ENCODE measurements around the gene PPA1. TPM values are rescaled to one million over a fixed set of nuclear protein-coding genes. Genes with fewer than 3 reads are reported as not detected.
"Not testable (repeated sequence)": the region's sequence is repeated elsewhere in the genome, so short reads cannot be mapped to it uniquely, and the experiment has no call there.

Gene PPA1
- 76.3 TPM for polyA plus RNA-seq (ENCODE audit: insufficient read length)

DNA sequence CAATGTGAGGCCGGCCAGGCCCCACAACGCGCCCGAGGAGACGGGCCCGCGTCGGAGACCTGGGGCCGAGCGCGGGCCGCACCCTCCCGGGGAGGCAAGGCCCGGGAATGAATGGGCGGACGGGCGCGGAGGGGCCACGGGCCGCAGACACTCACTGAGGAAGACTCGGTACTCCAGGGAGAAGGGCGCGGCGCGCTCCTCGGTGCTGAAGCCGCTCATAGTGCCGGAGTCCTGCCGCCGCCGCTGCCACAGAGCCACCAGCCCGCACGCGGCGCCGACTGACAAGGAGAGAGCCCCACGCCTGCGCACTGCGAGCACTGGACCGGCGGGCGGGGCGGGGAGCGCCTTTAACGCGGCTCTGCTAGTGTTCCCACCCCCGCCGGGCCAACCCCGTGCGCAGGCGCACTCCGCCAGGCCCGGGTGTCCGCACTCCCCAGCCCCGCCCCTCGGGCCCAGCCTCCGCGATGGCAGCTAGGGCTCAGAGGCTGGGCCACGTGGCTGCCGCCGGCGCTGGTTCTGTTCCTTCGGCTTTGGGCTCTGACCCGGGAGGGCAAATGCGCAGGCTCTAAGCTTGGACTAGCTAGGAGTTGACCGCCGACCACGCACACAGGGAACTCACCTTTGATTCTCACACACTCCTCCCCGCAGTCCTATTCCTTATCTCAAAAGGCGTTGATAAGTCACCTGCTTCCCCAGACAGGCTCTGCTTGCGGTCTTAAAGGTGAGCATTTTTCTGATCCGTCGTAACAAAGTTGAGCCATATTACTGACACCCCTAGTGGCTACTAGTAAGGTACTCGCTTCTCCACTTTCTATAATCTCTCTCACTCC is at the start of gene PPA1:
Gene PPA1, minus strand, starts transcription at position 321 of the 830 bp plus-strand sequence. Its CDS starts 102 bp downstream, at position 219.
- peak; percentile 86 for DNase-seq (ENCODE audit: low read depth)

DNA sequence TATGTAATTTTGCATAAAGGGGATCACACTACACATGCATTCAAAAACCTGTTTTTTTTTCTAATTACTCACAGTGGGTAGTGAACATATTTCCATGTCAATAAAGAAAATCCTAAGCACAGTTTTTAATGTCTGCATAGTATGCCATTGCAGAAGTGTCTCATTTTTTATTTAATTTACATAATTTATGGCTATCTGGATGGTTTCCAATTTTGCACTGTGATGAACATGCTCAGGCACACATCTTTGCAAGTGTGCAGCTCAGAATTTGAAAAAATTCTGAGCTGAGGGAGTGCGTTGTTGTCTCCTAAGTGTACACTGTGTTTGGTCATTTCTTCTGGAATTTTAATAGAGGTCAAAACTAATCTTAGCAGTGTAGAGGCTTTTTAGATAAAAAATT is 48.4 kb upstream of the PPA1 start:
- DNase-seq (ENCODE audit: low read depth), result no peak

DNA sequence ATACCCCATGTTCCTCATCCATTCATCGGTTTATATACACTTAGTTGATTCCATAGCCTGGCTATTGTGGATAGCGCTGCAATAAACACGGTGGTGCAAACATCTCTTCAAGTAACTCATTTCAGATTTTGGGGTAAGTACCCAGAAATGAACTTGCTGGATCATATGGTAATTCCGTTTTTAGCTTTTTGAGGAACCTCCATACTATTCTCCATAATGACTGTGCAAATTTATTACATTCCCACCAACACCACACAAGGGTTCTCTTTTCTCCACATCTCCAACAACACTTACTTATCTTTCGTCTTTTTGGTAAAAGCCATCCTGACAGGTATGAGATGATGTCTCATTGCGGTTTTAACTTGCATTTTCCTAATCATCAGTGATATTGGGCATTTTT is 46.9 kb upstream of the PPA1 start:
- no peak for DNase-seq (ENCODE audit: low read depth)

DNA sequence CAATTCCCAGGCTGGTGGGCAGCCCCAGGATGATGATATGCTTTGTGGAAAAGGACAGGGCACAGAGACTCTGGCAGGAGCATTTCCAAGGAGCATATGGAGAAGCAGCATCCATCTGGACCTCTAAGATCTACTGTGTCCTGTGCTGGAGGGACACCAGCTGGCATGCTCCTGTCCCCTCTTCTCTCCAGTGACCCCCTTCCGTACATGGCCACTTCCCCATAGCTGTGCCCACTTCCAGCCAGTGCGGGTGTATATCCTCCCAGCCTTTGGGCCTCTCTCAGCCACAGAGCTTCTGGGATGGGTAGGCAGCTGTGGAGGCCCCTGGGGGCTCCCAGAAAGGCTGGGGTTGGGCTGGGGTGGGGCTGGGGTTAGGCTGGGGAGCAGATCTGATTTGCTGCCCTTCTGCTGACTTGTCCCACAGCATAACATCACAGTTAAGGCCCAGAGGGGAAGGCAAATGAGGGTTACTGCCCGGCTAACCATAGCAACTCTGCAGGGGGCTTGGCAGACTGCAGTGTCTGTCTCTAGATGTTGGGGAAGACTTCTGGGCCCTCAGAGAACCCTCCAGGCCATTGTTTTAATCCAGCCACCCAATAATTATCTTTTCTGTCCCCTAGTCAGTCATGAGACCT is 44.3 kb upstream of the PPA1 start:
- no peak for DNase-seq (ENCODE audit: low read depth)

DNA sequence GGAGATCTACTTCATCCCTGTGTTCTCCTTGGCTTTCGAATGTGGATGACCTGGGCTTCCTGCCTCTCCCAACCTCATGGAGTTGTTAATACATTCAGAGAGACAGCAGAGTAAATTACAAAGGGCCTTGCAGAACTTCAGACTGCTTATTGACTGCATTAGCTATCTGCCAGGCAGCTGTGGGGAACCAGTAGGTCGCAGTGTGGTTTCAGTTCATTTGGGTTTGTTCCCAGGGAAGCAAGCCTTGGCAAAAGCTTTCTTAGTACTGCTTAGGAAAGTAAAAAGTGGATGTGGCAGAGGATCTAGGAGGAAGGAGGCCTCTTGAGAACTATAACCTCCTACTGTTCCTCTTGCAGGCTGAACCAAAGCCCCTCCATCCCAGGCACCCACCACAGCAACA is 41.4 kb upstream of the PPA1 start:
- DNase-seq (ENCODE audit: low read depth), result no peak

DNA sequence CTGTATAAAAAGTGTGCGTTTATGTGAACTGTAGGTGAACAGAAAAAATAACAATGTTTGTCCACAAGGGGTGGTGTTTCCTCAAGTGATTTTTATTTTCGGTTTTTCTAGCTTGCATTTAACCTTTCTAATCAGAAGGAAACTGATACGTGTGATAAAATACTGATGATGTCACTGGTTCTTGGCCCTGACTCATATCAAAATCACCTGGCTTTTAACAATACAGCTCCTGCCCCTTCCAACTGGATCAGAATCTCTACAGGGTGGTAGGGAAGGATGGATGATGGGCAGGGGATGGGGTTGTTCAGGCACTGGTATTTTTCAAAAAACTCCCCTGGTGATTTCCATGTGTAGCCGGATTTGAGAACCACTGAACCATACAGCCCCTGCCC is 39.7 kb upstream of the PPA1 start:
- DNase-seq (ENCODE audit: low read depth), result no peak

DNA sequence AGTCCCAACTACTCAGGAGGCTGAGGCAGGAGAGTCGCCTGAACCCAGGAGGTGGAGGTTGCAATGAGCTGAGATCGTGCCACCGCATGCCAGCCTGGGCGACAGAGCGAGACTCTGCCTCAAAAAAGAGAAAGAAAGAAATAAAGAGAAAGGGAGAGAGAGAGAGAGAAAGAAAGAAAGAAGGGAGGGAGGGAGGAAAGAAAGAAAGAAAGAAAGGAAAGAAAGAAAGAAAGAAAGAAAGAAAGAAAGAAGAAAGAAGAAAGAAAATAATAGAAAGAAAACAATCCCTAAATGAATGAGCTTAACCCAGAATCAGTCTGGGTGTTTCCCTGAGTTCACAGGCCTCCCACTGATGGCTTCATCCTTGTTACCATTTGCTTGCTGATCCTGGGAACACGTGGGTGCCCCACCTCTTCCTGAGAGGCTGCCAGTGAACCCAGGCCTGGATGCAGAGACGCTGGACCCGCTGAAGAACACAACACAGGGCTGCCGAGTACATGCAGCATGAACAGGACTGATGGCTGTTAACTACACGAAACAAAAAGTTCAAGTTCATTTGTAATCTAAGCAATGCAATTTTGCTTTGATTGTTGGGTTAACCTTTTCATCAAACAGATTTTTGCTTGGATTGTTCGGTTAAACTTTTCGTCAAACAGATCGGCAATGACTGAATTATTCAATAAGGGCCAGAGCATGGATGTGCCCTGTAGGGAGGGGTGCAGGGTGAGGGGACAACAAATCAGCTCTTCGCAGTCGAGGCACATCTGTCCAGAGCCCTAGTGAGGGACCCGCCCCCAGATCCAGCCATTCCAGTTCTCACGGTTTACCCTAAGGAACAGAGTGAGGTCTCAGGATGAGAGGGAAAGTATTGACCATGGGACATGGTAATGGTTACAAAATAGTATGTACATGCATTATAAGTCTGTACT is 39.0 kb upstream of the PPA1 start:
- no peak for DNase-seq (ENCODE audit: low read depth)

DNA sequence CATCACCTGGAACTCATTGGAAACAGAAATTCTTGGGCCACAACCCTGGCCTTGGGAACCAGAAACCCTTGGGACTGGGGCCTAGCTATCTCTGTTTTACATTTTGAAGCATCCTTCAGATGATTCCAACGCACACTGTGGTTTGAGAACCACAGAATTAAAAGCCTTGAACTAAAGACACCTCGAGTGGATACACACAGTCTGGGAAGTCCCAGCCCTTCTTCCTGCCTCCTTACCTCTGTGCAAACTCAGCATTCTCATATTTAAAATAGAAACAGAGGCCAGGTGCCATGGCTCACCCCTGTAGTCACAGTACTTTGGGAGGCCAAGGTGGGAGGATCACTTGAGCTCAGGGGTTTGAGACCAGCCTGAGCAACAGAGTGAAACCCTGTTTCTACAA is 37.7 kb upstream of the PPA1 start:
- no peak for DNase-seq (ENCODE audit: low read depth)

DNA sequence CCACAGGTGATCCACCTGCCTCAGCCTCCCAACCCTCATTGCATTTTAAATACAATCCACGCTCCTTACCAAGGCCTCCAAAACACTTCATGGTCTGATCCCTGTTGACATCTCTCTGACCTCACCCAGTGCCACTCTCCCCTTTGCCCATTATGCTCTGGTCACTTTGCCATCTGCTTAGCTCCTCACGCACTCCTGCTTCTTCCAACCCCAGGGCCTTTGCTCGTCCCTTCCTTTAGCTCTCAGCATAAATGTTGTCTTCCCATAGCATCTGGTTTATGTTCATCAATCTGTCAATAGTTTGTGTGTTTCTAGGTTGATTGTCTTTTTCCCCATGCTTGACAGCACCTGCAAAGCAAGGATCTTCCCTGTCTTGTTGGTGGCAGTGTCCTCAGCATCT is 36.5 kb upstream of the PPA1 start:
- DNase-seq (ENCODE audit: low read depth), result no peak

DNA sequence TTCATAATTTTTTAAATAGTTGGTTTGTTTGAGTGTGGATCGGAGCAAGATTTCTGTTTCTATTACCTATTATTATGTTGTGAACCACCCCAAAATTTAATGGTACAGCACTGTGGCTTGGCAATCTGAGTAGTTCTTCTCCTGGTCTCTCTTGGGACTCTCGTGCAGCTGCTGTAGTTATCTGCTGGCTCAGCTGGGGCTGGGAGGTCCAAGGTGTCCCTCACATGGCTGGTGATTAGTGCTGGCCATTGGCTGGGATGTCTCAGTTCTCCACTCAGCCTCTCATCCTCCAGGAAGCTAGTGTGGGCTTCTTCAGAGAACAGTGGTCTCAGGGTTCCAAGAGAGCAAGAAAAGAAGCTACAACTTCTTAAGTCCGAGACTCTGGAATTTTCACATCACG is 35.1 kb upstream of the PPA1 start:
- no peak for DNase-seq (ENCODE audit: low read depth)

DNA sequence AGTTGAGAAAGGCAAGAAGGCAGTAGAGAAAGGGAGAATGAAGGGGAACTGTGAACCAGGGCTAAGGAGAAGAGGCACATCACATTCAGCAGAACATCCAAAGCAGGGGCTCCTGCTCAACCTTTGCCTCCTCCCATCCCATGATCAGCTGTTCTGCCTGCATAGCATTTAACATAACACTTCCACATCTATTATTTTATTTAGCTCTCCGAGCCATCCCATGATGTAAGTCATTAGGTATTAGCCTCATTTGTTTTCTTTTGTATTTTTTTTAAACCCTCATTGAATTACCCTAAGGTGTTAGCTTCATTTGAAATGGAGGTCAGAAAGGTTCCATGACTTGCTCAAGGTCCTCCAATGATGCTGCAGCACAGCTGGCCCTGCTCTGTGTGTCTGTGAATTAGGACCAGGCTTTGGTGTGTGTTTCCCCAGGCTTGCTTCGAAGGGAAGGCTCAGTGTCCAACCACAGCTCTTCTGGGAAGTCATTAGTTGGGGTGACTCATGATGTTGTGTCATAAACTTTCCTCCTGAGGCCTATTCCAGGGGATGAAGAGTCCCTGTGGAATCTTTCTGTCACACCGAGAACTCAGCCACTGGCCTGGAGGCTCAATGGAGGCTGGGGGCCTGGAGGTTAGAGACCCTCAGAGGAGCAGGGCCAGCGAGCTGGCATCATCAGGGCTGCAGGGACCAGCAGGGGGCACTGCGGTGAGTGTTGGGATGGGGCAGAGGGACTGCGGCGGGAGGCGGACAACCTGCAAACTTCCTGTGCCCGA is 34.1 kb upstream of the PPA1 start:
- DNase-seq (ENCODE audit: low read depth), result no peak

DNA sequence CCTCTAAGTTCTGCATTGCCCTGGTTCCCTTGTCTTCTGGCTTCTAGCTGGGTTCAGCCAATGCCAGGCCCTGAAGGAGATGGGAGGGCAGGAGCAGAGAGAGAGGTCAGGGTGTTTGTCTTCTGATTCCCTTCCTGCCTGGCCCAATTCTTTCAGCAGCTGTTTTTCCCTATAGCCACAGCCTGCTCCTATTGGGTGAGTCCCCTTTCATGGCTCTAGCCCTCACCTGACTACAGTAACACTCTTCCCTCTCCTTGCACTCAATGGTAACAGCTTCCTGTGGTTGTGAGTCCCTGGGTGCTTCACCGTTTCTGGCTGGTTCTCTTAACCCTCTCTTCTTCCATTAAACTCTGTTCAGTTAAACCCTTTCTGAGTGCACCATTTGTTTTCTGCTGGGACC is 33.5 kb upstream of the PPA1 start:
- DNase-seq (ENCODE audit: low read depth), result no peak

DNA sequence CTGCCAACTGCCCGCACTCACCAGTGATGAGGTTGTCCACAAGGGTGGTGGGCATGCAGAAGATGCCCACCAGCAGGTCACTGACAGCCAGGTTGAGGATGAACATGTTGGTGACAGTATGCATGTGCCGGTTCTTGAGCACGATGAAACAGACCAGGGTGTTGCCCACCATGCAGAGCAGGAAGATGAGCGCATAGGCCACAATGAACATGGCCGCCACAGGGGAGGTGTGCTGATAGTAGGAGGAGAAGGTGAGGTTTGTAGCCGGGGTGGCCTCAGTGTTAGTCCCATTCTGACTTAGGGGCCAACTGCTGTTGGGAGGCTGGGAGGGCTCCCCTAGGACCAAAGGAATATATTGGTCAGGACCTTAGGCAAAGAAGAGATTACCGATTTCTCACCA is 32.8 kb upstream of the PPA1 start:
- no peak for DNase-seq (ENCODE audit: low read depth)

DNA sequence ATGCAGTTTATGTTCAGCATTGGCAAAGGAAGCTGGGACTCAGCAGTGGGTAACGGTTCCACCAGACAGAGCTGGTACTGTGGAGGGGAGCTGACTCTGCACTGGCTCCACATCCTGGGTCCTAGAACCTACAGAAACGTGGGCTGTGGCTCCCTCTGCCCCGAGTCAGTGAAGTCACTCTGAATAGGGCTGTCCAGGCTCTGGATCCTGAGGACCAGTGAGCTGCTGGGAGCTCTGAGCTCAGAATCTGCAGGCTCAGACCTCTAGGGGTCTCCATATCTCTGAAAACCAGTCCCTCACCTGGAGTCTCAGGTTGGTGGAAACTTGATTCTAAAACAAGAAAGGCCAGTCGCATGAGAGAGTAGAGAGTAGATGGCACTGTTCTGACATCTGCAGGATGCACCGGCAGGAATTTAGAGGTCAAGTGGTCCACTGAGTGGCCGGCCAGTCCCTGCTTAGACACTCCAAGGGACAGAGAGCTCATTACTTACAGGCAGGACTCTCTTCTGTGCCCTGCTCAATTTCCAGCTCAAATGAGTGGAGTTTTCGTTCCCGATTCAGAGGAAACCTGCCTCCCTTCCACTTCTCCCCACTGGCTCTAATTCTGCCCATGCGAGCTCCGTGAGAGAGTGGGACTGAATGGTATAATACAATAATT is 31.9 kb upstream of the PPA1 start:
- no peak for DNase-seq (ENCODE audit: low read depth)

DNA sequence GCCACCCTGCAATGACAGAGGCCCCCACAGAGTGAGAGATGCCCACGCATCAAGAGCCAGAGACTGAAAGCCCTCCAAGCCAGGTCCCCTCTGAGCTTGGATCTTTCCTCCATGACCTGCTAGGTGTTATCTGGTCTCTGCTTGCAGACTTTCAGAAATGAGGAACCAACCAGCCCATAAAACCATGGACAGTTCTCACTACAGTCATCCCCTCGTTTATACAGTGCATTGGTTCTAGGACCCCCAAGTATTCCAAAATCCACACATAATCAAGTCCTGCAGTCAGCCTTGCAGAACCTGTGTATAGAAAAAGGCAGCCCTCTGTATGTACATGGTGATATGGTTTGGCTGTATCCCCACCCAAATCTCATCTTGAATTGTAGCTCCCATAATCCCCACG is 27.5 kb upstream of the PPA1 start:
- DNase-seq (ENCODE audit: low read depth), result no peak

DNA sequence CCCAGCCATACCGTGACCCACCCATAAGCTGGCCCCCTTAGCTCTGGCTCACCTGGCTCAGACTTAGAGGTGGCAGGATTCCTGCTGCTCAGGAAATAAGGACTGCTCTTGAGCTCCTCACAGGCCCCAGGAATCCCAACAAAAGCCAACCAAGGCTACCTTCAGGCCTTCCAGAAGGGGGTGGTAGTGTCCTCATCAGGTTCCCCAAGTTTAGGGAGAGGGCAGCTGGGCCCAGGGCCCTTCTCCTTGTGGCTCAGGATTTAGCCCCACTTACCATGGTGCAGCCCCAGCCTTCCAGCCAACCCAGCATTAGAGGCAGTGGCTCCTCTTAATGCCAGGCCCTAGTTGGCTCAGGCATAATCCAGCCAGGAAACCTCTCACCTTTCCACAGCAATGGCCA is 27.0 kb upstream of the PPA1 start:
- DNase-seq (ENCODE audit: low read depth), result no peak

DNA sequence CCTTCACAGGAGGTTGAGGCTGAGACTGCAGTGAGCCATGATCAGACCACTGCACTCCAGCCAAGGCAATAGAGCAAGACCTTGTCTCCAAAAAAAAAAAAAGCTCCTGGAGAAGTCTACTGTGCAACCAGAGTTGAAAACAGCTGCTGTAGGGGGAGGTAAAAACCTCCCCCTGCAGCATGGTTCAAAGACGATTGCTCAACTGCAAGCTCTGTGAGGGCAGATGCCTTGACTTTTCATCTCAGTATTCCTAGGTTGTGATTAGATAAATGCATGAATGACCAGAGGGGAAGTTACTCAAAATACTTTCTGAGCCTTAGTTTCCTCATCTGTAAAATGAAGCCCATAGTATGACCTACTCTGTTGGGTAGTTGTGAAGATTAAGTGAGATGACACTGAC is 25.0 kb upstream of the PPA1 start:
- no peak for DNase-seq (ENCODE audit: low read depth)

DNA sequence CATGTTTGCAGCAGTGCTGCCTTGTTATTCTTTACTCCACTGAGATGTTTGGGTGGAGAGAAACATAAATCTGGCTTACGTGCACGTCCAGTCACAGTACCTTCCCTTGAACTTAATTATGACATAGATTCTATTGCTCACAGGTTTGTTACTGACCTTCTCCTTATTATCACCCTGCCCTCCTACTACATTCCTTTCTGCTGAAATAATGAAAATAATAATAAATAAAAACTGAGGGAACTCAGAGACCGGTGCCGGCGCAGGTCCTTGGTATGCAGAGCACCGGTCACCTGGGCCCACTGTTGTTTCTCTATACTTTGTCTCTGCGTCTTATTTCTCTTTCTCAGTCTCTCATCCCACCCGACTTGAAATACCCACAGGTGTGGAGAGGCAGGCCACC is 24.6 kb upstream of the PPA1 start:
- DNase-seq (ENCODE audit: low read depth), result not testable (repeated sequence)

DNA sequence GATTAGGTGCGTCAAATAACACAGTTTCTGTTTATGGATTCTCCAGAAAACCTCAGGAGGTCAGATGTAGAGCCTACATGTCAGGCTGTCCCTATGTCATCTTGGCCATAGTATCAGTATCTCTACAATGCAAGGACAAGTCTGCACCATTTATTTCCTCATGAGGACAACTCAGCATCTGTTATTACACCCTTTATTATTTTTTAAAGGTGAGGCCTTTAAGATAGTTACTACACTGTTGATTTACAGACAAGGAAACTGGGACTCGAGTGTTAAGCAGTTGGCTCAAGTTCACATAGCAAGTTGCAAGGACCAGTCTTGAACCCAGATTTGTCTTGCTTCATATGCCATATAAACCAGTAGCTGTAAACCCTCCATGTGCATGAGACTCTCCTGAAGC is 23.2 kb upstream of the PPA1 start:
- no peak for DNase-seq (ENCODE audit: low read depth)

DNA sequence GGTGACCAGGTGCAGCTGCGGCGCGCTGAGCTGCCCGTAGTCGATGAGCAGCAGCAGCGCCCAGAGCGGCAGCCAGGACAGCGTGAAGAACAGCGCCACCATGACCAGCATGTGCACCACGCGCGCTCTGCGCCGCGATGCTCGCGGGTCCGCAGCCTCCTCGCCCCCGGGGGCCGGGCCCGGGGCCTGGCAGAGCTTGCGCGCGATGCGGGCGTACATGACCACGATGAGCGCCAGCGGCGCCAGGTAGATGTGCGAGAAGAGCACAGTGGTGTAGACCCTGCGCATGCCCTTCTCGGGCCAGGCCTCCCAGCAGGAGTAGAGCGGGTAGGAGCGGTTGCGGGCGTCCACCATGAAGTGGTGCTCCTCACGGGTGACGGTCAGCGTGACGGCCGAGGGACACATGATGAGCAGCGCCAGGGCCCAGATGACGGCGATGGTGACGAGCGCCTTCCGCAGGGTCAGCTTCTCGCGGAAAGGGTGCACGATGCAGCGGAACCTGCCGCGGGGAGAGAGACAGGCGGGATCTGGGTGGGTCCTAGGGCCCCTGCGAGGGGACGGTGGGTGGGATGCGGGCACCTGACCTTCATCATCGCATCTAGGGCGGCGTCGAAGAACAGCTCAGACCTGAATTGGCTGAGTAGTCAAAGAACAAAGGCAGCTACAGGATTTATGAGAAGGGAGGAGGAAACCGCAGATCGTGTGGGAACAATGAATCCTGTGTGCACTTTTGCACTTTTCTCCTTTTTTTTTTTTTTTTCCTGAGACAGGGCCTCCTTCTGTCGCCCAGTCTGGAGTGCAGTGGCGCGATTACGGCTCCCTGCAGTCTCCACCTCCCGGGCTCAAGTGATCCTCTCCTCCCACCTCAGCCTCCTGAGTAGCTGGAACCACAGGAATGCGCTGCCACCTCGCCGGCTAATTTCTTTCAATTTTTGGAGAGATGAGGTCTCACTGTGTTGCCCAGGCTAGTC is 22.4 kb upstream of the PPA1 start:
- no peak for DNase-seq (ENCODE audit: low read depth)

Measured in forelimb muscle (tissue), 1 donor.